GM18519 (cell line): ENCODE measurements around the gene FAM118B.
"Not testable (repeated sequence)": the region's sequence is repeated elsewhere in the genome, so short reads cannot be mapped to it uniquely, and the experiment has no call there.

Experiments
- ATAC-seq: cut with Tn5 transposase; IDR thresholded peaks from one replicate; pipeline ENCODE4 v1.9.1; 2021; ENCODE audit warnings: mild to moderate bottlenecking, moderate library complexity; ENCODE audit not compliant: unreplicated experiment, low FRiP score

FAM118B gene

DNA sequence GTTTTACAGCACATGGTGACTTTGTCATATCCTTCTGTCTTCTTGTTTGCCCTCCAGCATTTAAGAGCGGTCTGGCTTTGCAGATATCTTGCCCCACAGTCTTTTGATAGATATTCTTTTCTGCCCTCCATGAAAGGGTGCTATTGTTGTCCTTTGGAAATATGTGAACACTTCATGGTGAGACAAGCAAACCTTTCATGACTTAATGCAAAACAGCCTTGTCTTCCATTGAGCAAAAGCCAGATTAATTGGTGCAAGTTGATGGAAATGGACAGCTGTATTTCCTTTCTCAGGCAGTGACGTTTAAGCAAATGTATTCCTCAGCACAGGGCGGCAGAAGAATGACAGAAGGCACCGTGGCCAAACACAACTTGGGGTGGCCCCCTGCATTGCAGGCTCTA lies 96.7 kb downstream of the FAM118B start:
- ATAC-seq, result no peak

DNA sequence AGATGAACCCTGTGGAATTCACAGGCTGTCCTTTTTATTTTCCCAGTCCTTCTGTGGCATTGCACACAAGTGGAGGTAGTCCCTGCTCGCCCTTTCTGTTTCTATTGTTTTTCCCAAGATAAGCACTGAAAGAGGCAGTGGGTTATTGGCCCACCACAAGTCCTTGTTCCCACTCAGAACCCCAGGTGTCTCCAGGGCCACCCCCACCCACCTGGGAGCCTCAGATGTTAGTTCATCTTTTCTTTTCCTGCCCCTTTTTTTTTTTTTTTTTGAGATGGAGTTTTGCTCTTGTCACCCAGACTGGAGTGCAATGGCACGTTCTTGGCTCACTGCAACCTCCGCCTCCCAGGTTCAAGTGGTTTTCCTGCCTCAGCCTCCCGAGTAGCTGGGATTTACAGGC lies 97.2 kb downstream of the FAM118B start:
- not testable (repeated sequence) for ATAC-seq

DNA sequence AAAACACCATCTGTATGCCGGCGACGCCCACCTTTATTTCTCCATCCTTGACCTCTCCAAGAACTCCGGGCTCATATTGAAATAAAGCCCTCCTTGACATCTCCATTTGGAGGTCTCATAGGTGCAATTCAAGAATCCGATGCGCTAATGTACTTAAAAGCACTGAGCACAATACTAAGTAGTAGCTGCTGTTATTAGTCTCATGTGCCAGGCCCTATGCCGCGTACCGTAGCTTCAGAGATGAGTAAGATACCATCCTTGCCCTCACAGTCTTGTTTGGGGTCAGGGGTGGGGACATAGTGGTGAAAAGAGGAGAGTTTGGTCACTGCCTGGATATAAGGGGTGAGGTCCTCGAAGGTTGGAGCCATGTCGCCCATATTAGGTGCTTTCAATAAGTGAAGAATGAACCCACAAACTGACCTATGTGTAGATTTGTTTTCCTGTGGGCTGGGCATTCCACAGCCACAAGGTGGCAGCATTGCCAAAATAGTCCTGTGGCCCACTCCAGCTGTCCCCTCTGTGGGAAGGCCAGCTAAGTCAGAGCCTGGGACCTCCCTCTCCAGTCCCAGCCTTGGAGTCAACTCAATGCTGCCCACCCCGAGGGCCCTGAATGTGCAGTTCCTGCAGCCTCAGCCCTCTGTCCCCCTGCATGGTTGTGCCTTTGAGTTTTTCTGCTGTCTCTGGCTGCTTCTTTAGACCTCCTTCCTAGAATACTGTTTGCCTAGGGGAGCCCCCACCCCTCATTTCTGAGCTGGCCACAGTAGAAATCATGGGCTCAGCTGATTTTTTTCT lies 98.8 kb downstream of the FAM118B start:
- ATAC-seq, result no peak

DNA sequence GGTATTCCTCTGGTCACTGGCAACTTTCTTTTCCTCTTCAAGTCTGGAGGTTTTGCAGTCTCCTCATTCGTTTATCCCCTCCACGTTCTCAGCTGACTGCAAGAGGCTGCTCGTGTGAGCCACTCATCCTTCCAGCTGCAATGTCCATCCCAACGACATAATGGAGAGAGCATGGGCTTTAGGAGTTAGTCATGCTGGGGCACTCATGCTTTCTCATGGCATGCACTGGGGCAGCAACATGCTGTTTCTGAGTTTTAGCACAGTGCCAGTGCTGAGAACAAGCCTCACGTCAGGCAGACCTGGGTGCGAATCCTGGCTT lies 99.4 kb downstream of the FAM118B start:
- no peak for ATAC-seq

- peak; percentile 87 for ATAC-seq
Observed at GRCh38 chr11:126311401-126312291, 100.1 kb downstream of the FAM118B start.
